Natural killer cell (primary cell): Measurements from ENCODE around the gene FRMD4A. TPM values are rescaled to one million over a fixed set of nuclear protein-coding genes. Genes with fewer than 3 reads are reported as not detected.

Source experiments
- ATAC-seq, 3 donors: fragments of 150-1000 bp in 2 of 3; fragments of 200-7000 bp in 1 of 3; cut with Tn5 transposase; 1 replicate in 1 of 3; 2 replicates in 2 of 3; pipeline ENCODE4 v1.10.0; 2021; ENCODE audit warnings: mild to moderate bottlenecking in 2 of 3, moderate library complexity in 2 of 3
- DNase-seq, 2 donors: peaks; one replicate each; pipeline versions ENCODE4 v3.0.0 to v3.0.0-alpha.2; 2013 to 2021; ENCODE audit warnings: mixed read lengths in 1 of 2
- H3K27ac ChIP-seq: one replicate; pipeline ENCODE4 v1.5.1; 2013; ENCODE audit warnings: mild to moderate bottlenecking, low read length
- H3K27me3 ChIP-seq: one replicate; pipeline ENCODE4 v1.6.1; 2013; ENCODE audit warnings: low read length; ENCODE audit not compliant: control insufficient read depth, insufficient read depth
- H3K36me3 ChIP-seq: one replicate; pipeline ENCODE4 v1.6.1; 2013; ENCODE audit warnings: low read length; ENCODE audit not compliant: control insufficient read depth, insufficient read depth
- H3K4me1 ChIP-seq: one replicate; pipeline ENCODE4 v1.6.1; 2013; ENCODE audit warnings: low read length; ENCODE audit not compliant: control insufficient read depth, insufficient read depth
- H3K4me3 ChIP-seq: one replicate; pipeline ENCODE4 v1.5.1; 2013; ENCODE audit warnings: low read length
- H3K9me3 ChIP-seq: one replicate; pipeline ENCODE4 v1.6.1; 2013; ENCODE audit warnings: low read length; ENCODE audit not compliant: control insufficient read depth, insufficient read depth
- H3K27ac Mint-ChIP-seq, 2 donors: one replicate each; pipeline ENCODE4 v1.8.0; 2022; ENCODE audit warnings: mild to moderate bottlenecking in 2 of 2, mixed read lengths in 2 of 2, moderate library complexity in 1 of 2
- H3K27me3 Mint-ChIP-seq, 2 donors: one replicate each; pipeline ENCODE4 v1.8.0; 2022; ENCODE audit warnings: low read depth in 2 of 2, mixed read lengths in 2 of 2
- H3K36me3 Mint-ChIP-seq: one replicate; pipeline ENCODE4 v1.8.0; 2022; ENCODE audit warnings: mixed read lengths
- H3K4me1 Mint-ChIP-seq, 2 donors: one replicate each; pipeline ENCODE4 v1.8.0; 2022; ENCODE audit warnings: mixed read lengths in 2 of 2
- H3K4me3 Mint-ChIP-seq: one replicate; pipeline ENCODE4 v1.8.0; 2022; ENCODE audit warnings: mild to moderate bottlenecking, moderate library complexity, mixed read lengths
- H3K9me3 Mint-ChIP-seq, 2 donors: one replicate each; pipeline ENCODE4 v1.8.0; 2022; ENCODE audit warnings: mixed read lengths in 2 of 2
- CTCF ChIP-seq: fragments of 200-600 bp; IDR thresholded peaks from one replicate; pipeline ENCODE4 v1.8.0; 2022; ENCODE audit warnings: antibody characterized with exemption
- WGBS: methylation state at CpG from one replicate; pipeline ENCODE4 v1.1.7; 2013; ENCODE audit warnings: missing lambda C conversion rate; ENCODE audit not compliant: insufficient coverage; 5-methylcytosine and 5-hydroxymethylcytosine counted together
- intact Hi-C: fragments of 100-400 bp; cut with micrococcal nuclease; formaldehyde crosslinking; loops from one replicate; pipeline ENCODE4 v1.14.2; 2022
- total RNA-seq, 4 donors: library from RNA; stranded (reverse); fragments of 120-200 nt in 1 of 4; gene quantifications; one replicate each; pipeline versions ENCODE4 v1.2.3 to v1.2.4, GENCODE V29; 2013 to 2022

FRMD4A gene
- total RNA-seq, 3 donors from 2014 or later (not counting 1 experiment from before 2014, with no cell fraction given) = 0.36 to 0.38 TPM; not detected in 1

- no peaks in the 10 kb centered on the region for H3K36me3 ChIP-seq
- 79% methylated on average over 13 of the region's 13 CpGs for WGBS
- Mint-ChIP-seq H3K9me3 (no peaks in the 10 kb centered on the region), H3K4me1 (no peaks in the 10 kb centered on the region), H3K4me3 (no peak overlapping the region), H3K27ac (no peak overlapping the region), H3K27me3 (peaks cover 0 to 7% of the 10 kb centered on the region in 2 donors), H3K36me3 (no peaks in the 10 kb centered on the region)
- no peak overlapping the region for H3K27ac ChIP-seq
- no peaks in the 10 kb centered on the region for H3K4me1 ChIP-seq
- no peaks in the 10 kb centered on the region for H3K27me3 ChIP-seq
- no peak for TF ChIP-seq CTCF
- no peak overlapping the region for H3K4me3 ChIP-seq
- DNase-seq (no peak), ATAC-seq (no peak)
- intact Hi-C loops = no loop called here
- H3K9me3 ChIP-seq = no peaks in the 10 kb centered on the region
These were observed 635.1 kb downstream of the FRMD4A start for GRCh38 chr10:13695588-13695987.

- Histone ChIP-seq H3K9me3 (no peaks in the 10 kb centered on the region), H3K4me3 (no peak overlapping the region), H3K4me1 (no peaks in the 10 kb centered on the region), H3K36me3 (no peaks in the 10 kb centered on the region), H3K27me3 (no peaks in the 10 kb centered on the region), H3K27ac (no peak overlapping the region)
- no peaks in the 10 kb centered on the region for H3K9me3 Mint-ChIP-seq
- no peak overlapping the region for H3K4me3 Mint-ChIP-seq
- ATAC-seq = no peak
- H3K36me3 Mint-ChIP-seq = no peaks in the 10 kb centered on the region
- WGBS = 88% methylated on average over 20 of the region's 21 CpGs
- no peak overlapping the region for H3K27ac Mint-ChIP-seq
- no peak for DNase-seq
- H3K4me1 Mint-ChIP-seq = no peaks in the 10 kb centered on the region
- intact Hi-C loops = no loop called here
- H3K27me3 Mint-ChIP-seq = peaks cover 0 to 7% of the 10 kb centered on the region in 2 donors
- no peak for TF ChIP-seq CTCF
These were observed 636.7 kb downstream of the FRMD4A start for GRCh38 chr10:13693783-13694700.

- 82% methylated on average over 10 of the region's 10 CpGs for WGBS
- H3K4me3 Mint-ChIP-seq = no peak overlapping the region
- peaks cover 0 to 5% of the 10 kb centered on the region in 2 donors for H3K27me3 Mint-ChIP-seq
- Histone ChIP-seq H3K36me3 (no peaks in the 10 kb centered on the region), H3K4me3 (no peak overlapping the region), H3K9me3 (no peaks in the 10 kb centered on the region), H3K4me1 (no peaks in the 10 kb centered on the region), H3K27ac (no peak overlapping the region), H3K27me3 (no peaks in the 10 kb centered on the region)
- no peak for DNase-seq
- H3K36me3 Mint-ChIP-seq = no peaks in the 10 kb centered on the region
- no peak for TF ChIP-seq CTCF
- no peak overlapping the region for H3K27ac Mint-ChIP-seq
- intact Hi-C loops = no loop called here
- no peak for ATAC-seq
- H3K9me3 Mint-ChIP-seq = no peaks in the 10 kb centered on the region
- H3K4me1 Mint-ChIP-seq = no peaks in the 10 kb centered on the region
These were observed 640.4 kb downstream of the FRMD4A start for GRCh38 chr10:13690281-13690825.
